WERI-Rb-1 (cell line): ENCODE data around the gene PARVA.

Experiments used
- DNase-seq: peaks from one replicate; pipeline ENCODE4 v3.0.0-alpha.2; 2020
- H3K27ac ChIP-seq: fragments of 250-450 bp; sonication (Bioruptor Pico); 2 replicates; pipeline ENCODE4 v1.5.1; 2020; ENCODE audit warnings: mild to moderate bottlenecking, moderate library complexity
- H3K27me3 ChIP-seq: fragments of 250-450 bp; sonication (Bioruptor Pico); 2 replicates; pipeline ENCODE4 v1.5.1; 2021; ENCODE audit warnings: mild to moderate bottlenecking, low read depth, moderate library complexity; ENCODE audit not compliant: insufficient read depth, severe bottlenecking
- H3K36me3 ChIP-seq: fragments of 250-450 bp; sonication (Bioruptor Pico); 2 replicates; pipeline ENCODE4 v1.5.1; 2020; ENCODE audit warnings: mild to moderate bottlenecking, moderate library complexity
- H3K4me3 ChIP-seq: 2 replicates; pipeline ENCODE4 v1.5.1; 2011; ENCODE audit warnings: low read depth, mild to moderate bottlenecking, control low read depth, low read length
- H3K9me3 ChIP-seq: fragments of 250-450 bp; sonication (Bioruptor Pico); 2 replicates; pipeline ENCODE4 v1.5.1; 2021; ENCODE audit warnings: mild to moderate bottlenecking, moderate library complexity; ENCODE audit not compliant: severe bottlenecking
- CTCF ChIP-seq: IDR thresholded peaks from 2 replicates; pipeline ENCODE4 v1.5.1; 2011; ENCODE audit warnings: low read depth, mild to moderate bottlenecking, control low read depth, inconsistent platforms, low read length

The PARVA gene

GRCh38 chr11:12375720-12376119, 1.7 kb upstream of the PARVA start:
- no peak for DNase-seq
- no peak for TF ChIP-seq CTCF
- no peak overlapping the region for H3K27ac ChIP-seq

GRCh38 chr11:12376259-12377081, 901 bp upstream of the PARVA start:
- Histone ChIP-seq H3K27me3 (no peaks in the 10 kb centered on the region), H3K9me3 (no peaks in the 10 kb centered on the region), H3K27ac (no peak overlapping the region), H3K4me3 (no peak overlapping the region), H3K36me3 (no peaks in the 10 kb centered on the region)
- TF ChIP-seq CTCF = no peak
- no peak for DNase-seq

More at GRCh38 chr11:12375720-12376119, 1.7 kb upstream of the PARVA start:
- Histone ChIP-seq H3K4me3 (no peak overlapping the region), H3K27me3 (no peaks in the 10 kb centered on the region), H3K9me3 (peaks cover 2% of the 10 kb centered on the region), H3K36me3 (no peaks in the 10 kb centered on the region)

- Histone ChIP-seq H3K4me3 (peak overlapping the region; percentile 47), H3K9me3 (no peaks in the 10 kb centered on the region), H3K27me3 (no peaks in the 10 kb centered on the region), H3K27ac (peak overlapping the region; percentile 63; the same call in 1 of the 2 replicates), H3K36me3 (no peaks in the 10 kb centered on the region)
- DNase-seq = peak; percentile 39
- TF ChIP-seq CTCF = 0 out of 2 replicates have a peak, but pooled peaks have one; percentile 17
These were observed 638 bp downstream of the PARVA start for GRCh38 chr11:12377824-12378593.

GRCh38 chr11:12380565-12381325, 3.4 kb downstream of the PARVA start:
- no peak overlapping the region for H3K4me3 ChIP-seq
- no peak for DNase-seq
- TF ChIP-seq CTCF = no peak
- no peak overlapping the region for H3K27ac ChIP-seq
- H3K27me3 ChIP-seq = no peaks in the 10 kb centered on the region
- H3K36me3 ChIP-seq = no peaks in the 10 kb centered on the region
- no peaks in the 10 kb centered on the region for H3K9me3 ChIP-seq

- no peak overlapping the region for H3K4me3 ChIP-seq
- no peak for TF ChIP-seq CTCF
- DNase-seq = no peak
These were observed 4.5 kb downstream of the PARVA start for GRCh38 chr11:12381875-12382274.

More at GRCh38 chr11:12381875-12382274, 4.5 kb downstream of the PARVA start:
- H3K27ac ChIP-seq = no peak overlapping the region
- no peaks in the 10 kb centered on the region for H3K36me3 ChIP-seq
- no peaks in the 10 kb centered on the region for H3K27me3 ChIP-seq
- no peaks in the 10 kb centered on the region for H3K9me3 ChIP-seq
